GM23338 (cell line): Measurements from ENCODE around the gene GAPDHS.

Source experiments
- CREB1 ChIP-seq: fragments of 250-450 bp; sonication (Bioruptor Pico); IDR thresholded peaks from 2 replicates; pipeline ENCODE4 v1.5.0; 2020; ENCODE audit warnings: low read depth, mild to moderate bottlenecking, moderate library complexity
- ETS1 ChIP-seq: IDR thresholded peaks from 2 replicates; pipeline ENCODE4 v1.6.1; 2016; ENCODE audit warnings: antibody characterized with exemption
- EZH2 ChIP-seq: fragments of 200-600 bp; sonication (generic); IDR thresholded peaks from one replicate; pipeline ENCODE4 v1.8.0; 2017; ENCODE audit warnings: antibody characterized with exemption, mild to moderate bottlenecking, low read depth; ENCODE audit not compliant: unreplicated experiment
- EZH2phosphoT487 ChIP-seq: fragments of 200-600 bp; sonication (generic); IDR thresholded peaks from one replicate; pipeline ENCODE4 v1.8.1; 2018; ENCODE audit warnings: antibody characterized with exemption; ENCODE audit not compliant: unreplicated experiment
- JUNB ChIP-seq: IDR thresholded peaks from one replicate; pipeline ENCODE4 v1.6.1; 2016; ENCODE audit warnings: antibody characterized with exemption; ENCODE audit not compliant: unreplicated experiment
- NANOG ChIP-seq: IDR thresholded peaks from 2 replicates; pipeline ENCODE4 v1.6.1; 2016; ENCODE audit warnings: antibody characterized with exemption, borderline replicate concordance
- POLR2AphosphoS5 ChIP-seq: IDR thresholded peaks from 2 replicates; pipeline ENCODE4 v1.6.1; 2016; ENCODE audit warnings: antibody characterized with exemption, low read depth
- REST ChIP-seq: IDR thresholded peaks from one replicate; pipeline ENCODE4 v1.6.1; 2018; ENCODE audit warnings: antibody characterized with exemption; ENCODE audit not compliant: unreplicated experiment
- STAT1 ChIP-seq: IDR thresholded peaks from one replicate; pipeline ENCODE4 v1.6.1; 2016; ENCODE audit warnings: antibody characterized with exemption; ENCODE audit not compliant: unreplicated experiment
- TF ChIP-seq, protein P1 (sequence below), 2 experiments: fragments of 200-600 bp in 1 of 2; sonication (generic) in 1 of 2; conservative IDR thresholded peaks; 2 replicates each; pipeline versions ENCODE4 v1.5.1 to v1.6.1; 2016 to 2017; ENCODE audit warnings: antibody characterized with exemption in 2 of 2, low read depth in 2 of 2, mild to moderate bottlenecking in 2 of 2, moderate library complexity in 1 of 2

DNA sequence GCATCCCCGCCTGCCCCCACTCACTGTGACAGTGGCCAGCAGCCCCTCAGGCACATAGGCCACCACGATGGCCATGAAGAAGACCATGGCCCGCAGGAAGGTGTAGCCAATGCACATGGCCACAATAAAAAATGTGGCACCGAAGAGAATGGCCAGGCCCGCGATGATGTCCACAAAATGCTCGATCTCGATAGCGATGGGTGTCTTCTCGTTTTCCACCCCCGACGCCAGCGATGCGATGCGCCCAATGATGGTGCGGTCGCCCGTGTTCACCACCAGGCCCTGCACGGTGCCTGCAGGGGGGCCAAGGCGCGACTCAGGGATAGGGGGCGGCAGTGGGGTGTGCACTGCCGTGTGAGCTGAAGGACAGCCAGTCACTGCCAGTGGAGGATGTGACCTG, 26.5 kb downstream of the GAPDHS start:
- TF ChIP-seq, protein P1, sequence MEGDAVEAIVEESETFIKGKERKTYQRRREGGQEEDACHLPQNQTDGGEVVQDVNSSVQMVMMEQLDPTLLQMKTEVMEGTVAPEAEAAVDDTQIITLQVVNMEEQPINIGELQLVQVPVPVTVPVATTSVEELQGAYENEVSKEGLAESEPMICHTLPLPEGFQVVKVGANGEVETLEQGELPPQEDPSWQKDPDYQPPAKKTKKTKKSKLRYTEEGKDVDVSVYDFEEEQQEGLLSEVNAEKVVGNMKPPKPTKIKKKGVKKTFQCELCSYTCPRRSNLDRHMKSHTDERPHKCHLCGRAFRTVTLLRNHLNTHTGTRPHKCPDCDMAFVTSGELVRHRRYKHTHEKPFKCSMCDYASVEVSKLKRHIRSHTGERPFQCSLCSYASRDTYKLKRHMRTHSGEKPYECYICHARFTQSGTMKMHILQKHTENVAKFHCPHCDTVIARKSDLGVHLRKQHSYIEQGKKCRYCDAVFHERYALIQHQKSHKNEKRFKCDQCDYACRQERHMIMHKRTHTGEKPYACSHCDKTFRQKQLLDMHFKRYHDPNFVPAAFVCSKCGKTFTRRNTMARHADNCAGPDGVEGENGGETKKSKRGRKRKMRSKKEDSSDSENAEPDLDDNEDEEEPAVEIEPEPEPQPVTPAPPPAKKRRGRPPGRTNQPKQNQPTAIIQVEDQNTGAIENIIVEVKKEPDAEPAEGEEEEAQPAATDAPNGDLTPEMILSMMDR (conservative IDR thresholded peaks at IDR 0.05; ENCODE audit: low read depth in 2 of 2) = 0 out of 4 replicates have a peak, but pooled peaks of 1 of the 2 experiments have one; percentile 2
- TF ChIP-seq POLR2AphosphoS5 (no peak), EZH2 (no peak), REST (no peak), NANOG (no peak), EZH2phosphoT487 (no peak), CREB1 (no peak), JUNB (no peak), ETS1 (no peak), STAT1 (no peak)
